IPS-15b (cell line): Measurements from ENCODE around the gene KSR1.

Experiments
- H3K27me3 ChIP-seq: one replicate; pipeline ENCODE4 v1.6.1; 2013; ENCODE audit warnings: low read length; ENCODE audit not compliant: control insufficient read depth, insufficient read depth
- H3K36me3 ChIP-seq: one replicate; pipeline ENCODE4 v1.6.1; 2013; ENCODE audit warnings: low read length; ENCODE audit not compliant: control insufficient read depth, insufficient read depth
- H3K4me1 ChIP-seq: one replicate; pipeline ENCODE4 v1.6.1; 2013; ENCODE audit warnings: mild to moderate bottlenecking, low read length; ENCODE audit not compliant: control insufficient read depth, insufficient read depth
- H3K4me3 ChIP-seq: one replicate; pipeline ENCODE4 v1.5.1; 2013; ENCODE audit warnings: low read depth, low read length
- H3K9ac ChIP-seq: one replicate; pipeline ENCODE4 v1.6.1; 2013; ENCODE audit warnings: low read depth, mild to moderate bottlenecking, low read length
- H3K9me3 ChIP-seq: one replicate; pipeline ENCODE4 v1.6.1; 2013; ENCODE audit warnings: mild to moderate bottlenecking, low read length; ENCODE audit not compliant: control insufficient read depth, insufficient read depth

KSR1 gene

GRCh38 chr17:27539794-27540317 is 83.6 kb downstream of the KSR1 start:
- peaks cover 2% of the 10 kb centered on the region for H3K4me1 ChIP-seq
- no peaks in the 10 kb centered on the region for H3K9me3 ChIP-seq
- no peaks in the 10 kb centered on the region for H3K36me3 ChIP-seq
- no peak overlapping the region for H3K9ac ChIP-seq
- H3K27me3 ChIP-seq, result no peaks in the 10 kb centered on the region
- H3K4me3 ChIP-seq, result no peak overlapping the region

GRCh38 chr17:27540318-27541101 is 84.3 kb downstream of the KSR1 start:
- no peaks in the 10 kb centered on the region for H3K27me3 ChIP-seq
- H3K4me1 ChIP-seq, result peaks cover 2% of the 10 kb centered on the region

GRCh38 chr17:27541301-27542023 is 85.2 kb downstream of the KSR1 start:
- H3K27me3 ChIP-seq, result no peaks in the 10 kb centered on the region
- H3K4me1 ChIP-seq, result peaks cover 2% of the 10 kb centered on the region
- H3K36me3 ChIP-seq, result no peaks in the 10 kb centered on the region
- no peak overlapping the region for H3K9ac ChIP-seq
- no peak overlapping the region for H3K4me3 ChIP-seq
- no peaks in the 10 kb centered on the region for H3K9me3 ChIP-seq

More at GRCh38 chr17:27540318-27541101, 84.3 kb downstream of the KSR1 start:
- Histone ChIP-seq H3K4me3 (no peak overlapping the region), H3K9ac (no peak overlapping the region), H3K9me3 (no peaks in the 10 kb centered on the region), H3K36me3 (no peaks in the 10 kb centered on the region)

GRCh38 chr17:27542841-27543463 is 86.7 kb downstream of the KSR1 start:
- Histone ChIP-seq H3K4me3 (no peak overlapping the region), H3K36me3 (no peaks in the 10 kb centered on the region), H3K27me3 (no peaks in the 10 kb centered on the region), H3K4me1 (peaks cover 2% of the 10 kb centered on the region), H3K9me3 (no peaks in the 10 kb centered on the region), H3K9ac (no peak overlapping the region)

GRCh38 chr17:27543464-27543856 is 87.2 kb downstream of the KSR1 start:
- no peaks in the 10 kb centered on the region for H3K9me3 ChIP-seq
- H3K27me3 ChIP-seq, result no peaks in the 10 kb centered on the region
- H3K4me1 ChIP-seq, result peaks cover 2% of the 10 kb centered on the region
- H3K36me3 ChIP-seq, result no peaks in the 10 kb centered on the region
- H3K4me3 ChIP-seq, result no peak overlapping the region
- no peak overlapping the region for H3K9ac ChIP-seq

- no peak overlapping the region for H3K4me3 ChIP-seq
- H3K36me3 ChIP-seq, result no peaks in the 10 kb centered on the region
- H3K9ac ChIP-seq, result no peak overlapping the region
- no peaks in the 10 kb centered on the region for H3K9me3 ChIP-seq
- H3K27me3 ChIP-seq, result no peaks in the 10 kb centered on the region
- H3K4me1 ChIP-seq, result peaks cover 2% of the 10 kb centered on the region
Observed at GRCh38 chr17:27543958-27544349, 87.7 kb downstream of the KSR1 start.

GRCh38 chr17:27544350-27545131 is 88.3 kb downstream of the KSR1 start:
- H3K4me1 ChIP-seq, result peaks cover 2% of the 10 kb centered on the region

GRCh38 chr17:27545562-27546229 is 89.4 kb downstream of the KSR1 start:
- Histone ChIP-seq H3K9ac (no peak overlapping the region), H3K27me3 (no peaks in the 10 kb centered on the region), H3K4me3 (no peak overlapping the region), H3K4me1 (no peaks in the 10 kb centered on the region), H3K36me3 (no peaks in the 10 kb centered on the region), H3K9me3 (no peaks in the 10 kb centered on the region)

More at GRCh38 chr17:27544350-27545131, 88.3 kb downstream of the KSR1 start:
- Histone ChIP-seq H3K36me3 (no peaks in the 10 kb centered on the region), H3K9me3 (no peaks in the 10 kb centered on the region), H3K9ac (no peak overlapping the region), H3K27me3 (no peaks in the 10 kb centered on the region), H3K4me3 (no peak overlapping the region)

GRCh38 chr17:27546624-27547300 is 90.5 kb downstream of the KSR1 start:
- no peaks in the 10 kb centered on the region for H3K4me1 ChIP-seq
- no peak overlapping the region for H3K4me3 ChIP-seq
- no peak overlapping the region for H3K9ac ChIP-seq

GRCh38 chr17:27547301-27547683 is 91.0 kb downstream of the KSR1 start:
- no peaks in the 10 kb centered on the region for H3K36me3 ChIP-seq
- no peak overlapping the region for H3K9ac ChIP-seq
- H3K4me1 ChIP-seq, result no peaks in the 10 kb centered on the region
- no peaks in the 10 kb centered on the region for H3K9me3 ChIP-seq
- no peak overlapping the region for H3K4me3 ChIP-seq
- no peaks in the 10 kb centered on the region for H3K27me3 ChIP-seq

More at GRCh38 chr17:27546624-27547300, 90.5 kb downstream of the KSR1 start:
- Histone ChIP-seq H3K36me3 (no peaks in the 10 kb centered on the region), H3K9me3 (no peaks in the 10 kb centered on the region), H3K27me3 (no peaks in the 10 kb centered on the region)
